Measurements from ENCODE around the gene TET1.
A peak's percentile ranks its signal among the peaks of the same experiment; 100 is the strongest.
"Not testable (repeated sequence)": the region's sequence is repeated elsewhere in the genome, so short reads cannot be mapped to it uniquely, and the experiment has no call there.

Gene TET1

DNA sequence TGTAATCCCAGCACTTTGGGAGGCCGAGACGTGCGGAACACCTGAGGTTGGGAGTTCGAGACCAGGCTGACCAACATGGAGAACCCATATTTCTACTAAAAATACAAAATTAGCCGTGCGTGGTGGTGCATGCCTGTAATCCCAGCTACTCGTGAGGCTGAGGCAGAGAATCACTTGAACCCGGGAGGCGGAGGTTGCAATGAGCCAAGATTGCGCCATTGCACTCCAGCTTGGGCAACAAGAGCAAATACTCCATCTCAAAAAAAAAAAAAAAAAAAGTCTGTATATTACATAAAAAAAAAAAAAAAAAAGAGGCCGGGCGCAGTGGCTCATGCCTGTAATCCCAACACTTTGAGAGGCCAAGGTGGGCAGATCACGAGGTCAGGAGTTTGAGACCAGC is 152.9 kb downstream of the TET1 start:
- not testable (repeated sequence) for DNase-seq (ENCODE audit: low spot score)

DNA sequence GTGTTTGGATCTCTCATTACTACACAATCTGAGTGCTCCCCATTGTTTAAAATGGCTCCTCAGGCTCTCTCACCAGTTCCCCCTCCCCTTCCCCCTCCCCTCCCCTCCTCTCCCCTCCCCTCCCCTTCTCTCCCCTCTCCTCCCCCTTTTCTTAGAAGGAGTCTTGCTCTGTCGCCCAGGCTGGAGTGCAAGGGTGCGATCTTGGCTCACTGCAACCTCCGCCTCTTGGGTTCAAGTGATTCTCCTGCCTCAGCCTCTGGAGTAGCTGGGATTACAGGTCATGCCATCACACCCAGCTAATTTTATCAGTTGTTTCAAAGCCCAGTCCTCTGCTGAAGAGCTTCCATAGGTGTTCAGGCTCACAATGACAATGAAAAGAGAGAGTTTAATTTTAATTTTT is 157.3 kb downstream of the TET1 start:
- no peak for DNase-seq (ENCODE audit: low spot score)

DNA sequence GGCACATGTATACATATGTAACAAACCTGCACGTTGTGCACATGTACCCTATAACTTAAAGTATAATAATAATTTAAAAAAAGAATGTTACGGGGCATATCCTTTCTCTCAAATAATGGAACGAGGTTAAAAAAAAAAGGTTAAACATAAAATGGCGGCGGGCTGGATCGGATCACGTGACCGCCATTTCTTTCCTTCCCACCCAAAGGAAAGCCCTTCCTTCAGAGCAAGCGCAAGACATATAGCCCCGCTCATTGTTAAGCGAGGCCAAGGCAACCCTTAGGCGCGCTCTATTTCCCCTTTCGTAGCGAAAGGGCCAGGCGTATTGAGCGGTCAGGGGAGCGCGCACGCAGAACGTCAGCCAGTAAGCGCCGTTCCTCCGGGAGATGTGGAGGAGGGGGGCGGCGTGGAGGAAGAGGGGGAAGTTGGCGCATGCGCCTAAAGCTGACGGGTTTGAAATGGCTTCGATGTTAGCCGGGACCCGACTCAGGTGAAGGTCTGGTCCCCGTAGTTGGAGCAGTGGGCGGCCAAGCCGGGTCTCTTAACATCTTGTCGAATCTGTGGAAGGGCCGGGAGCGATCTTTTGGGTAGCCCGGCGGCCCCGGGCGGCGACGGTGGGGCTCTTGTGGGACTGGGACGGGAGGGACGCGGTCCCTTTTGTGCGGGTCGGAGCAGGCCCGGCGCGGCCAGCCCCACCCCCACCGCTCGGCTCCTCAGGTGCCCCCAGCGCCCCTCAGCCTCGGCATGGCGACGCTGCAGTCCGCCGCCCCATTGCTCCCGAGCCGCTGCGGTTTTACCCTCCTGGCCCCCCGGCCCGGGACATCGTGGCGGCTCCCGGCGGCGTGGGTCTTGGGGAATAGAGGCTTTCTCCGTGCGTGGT is 160.9 kb downstream of the TET1 start, which contains the start of gene CCAR1:
Gene CCAR1 (plus strand): TSS at position 447 of the 880 bp plus-strand sequence. CDS start 1,266 bp downstream, outside the sequence.
- DNase-seq (ENCODE audit: low spot score): peak; percentile 94

DNA sequence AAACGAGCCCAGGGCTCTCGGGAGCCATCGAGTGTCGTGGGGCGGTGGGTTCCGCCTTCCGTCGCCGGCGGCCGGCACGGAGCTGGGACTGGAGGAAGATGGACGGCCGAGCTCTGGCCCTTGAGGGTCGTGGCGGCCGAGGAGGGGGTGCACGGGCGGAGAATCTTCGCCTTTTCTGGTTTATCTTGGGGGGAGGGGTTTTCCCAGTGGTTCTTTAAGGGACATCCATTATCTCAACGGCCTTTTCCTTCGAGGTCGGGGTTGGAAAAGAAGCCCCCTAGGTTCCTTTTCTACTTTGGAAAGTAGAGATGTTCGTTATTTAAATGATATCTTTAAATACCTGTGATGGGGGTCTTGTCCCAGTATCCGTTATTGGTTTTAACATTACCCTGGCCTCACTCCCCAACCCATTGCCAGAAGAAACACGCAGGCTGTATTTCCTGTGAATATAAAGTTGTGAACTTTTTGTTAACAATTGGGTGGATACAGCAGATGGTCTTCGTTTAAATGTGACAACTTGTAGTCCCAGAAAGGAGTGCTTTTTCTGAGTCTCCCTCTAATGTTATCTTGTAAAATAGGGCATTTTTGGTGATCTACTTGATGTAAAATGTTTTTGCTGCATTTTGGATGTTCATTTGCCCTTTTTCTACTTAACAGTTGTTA is 161.7 kb downstream of the TET1 start:
- peak; percentile 18 for DNase-seq (ENCODE audit: low spot score)

DNA sequence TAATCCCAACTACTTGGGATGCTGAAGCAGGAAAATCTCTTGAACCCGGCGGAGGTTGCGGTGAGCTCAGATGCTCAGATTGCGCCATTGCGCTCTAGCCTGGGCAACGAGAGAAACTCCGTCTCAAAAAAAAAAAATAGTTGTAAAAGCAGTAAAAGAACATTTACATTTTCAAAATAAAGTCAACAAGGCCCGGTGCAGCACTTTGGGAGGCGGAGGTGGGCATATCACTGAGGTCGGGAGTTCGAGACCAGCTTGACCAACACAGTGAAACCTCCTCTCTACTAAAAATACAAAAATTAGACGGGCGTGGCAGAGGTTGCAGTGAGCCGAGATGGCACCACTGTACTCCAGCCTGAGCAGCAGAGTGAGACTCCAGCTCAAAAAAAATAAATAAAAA is 164.9 kb downstream of the TET1 start:
- no peak for DNase-seq (ENCODE audit: low spot score)

DNA sequence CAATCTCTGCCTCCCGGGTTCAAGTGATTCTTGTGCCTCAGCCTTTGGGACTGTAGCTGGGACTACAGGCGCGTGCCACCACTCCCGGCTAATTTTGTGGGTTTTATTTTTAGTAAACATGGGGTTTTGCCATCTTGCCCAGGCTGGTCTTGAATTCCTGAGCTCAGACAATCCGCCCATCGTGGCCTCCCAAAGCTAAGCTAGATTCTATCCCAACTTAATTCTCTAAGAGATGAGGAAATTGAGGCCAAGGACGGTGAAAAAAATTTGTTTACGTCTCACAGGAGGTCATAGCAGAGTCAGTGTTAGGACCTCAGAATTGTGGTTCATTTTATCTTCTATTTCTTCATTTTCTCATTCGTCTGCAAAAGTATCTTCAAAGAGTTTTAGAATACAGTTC is 167.0 kb downstream of the TET1 start:
- DNase-seq (ENCODE audit: low spot score): no peak

DNA sequence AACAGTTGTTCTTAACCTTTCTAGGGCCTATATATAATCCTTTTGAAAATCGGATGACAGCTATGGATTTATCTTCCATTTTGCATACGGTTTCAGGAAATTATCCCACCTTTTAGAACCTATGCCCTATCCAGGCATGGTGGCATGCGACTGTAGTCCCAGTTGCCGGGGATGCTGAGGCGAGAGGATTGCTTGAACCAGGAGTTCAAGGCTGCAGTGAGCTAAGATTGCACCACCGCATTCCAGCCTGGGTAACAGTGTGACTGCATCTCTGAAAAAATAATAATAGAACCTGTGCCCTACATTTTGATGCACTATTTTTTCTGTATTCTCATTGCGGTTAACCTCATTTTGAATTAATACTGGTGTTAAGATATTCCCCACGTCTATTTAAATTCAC is 172.5 kb downstream of the TET1 start:
- no peak for DNase-seq (ENCODE audit: low spot score)

DNA sequence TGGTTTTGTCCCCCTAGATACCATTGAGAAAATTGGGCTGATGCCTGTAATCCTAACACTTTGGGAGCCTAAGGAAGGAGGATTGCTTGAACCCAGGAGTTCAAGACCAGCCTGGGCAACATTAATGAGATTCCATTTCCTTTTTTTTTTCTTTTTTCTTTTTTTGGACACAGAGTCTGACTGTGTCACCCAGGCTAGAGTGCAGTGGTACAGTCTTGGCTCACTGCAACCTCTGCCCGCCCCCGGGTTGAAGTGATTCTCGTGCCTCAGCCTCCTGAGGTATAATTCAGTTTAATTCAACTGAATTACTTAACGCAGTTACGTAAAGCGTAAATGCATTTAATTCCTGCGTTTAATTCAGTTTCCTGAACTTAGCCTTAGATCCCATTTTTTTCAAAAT is 174.2 kb downstream of the TET1 start:
- no peak for DNase-seq (ENCODE audit: low spot score)

DNA sequence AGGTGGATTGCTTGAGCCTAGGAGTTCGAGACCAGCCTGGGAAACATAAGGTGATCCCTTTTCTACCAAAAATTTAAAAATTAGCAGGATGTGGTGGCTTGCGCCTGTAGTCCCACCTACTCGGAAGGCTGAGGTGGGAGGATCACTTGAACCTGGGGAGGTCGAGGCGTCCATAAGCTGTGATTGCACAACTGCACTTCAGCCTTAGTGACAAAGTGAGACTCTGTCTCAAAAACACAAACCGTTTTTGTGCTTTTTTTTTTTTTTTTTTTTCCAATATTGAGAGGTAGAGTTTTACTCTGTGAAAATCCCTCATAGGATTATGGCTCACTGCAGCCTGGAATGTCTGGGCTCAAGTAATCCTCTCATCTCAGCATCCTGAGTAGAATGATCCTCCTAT is 175.0 kb downstream of the TET1 start:
- DNase-seq (ENCODE audit: low spot score): no peak

DNA sequence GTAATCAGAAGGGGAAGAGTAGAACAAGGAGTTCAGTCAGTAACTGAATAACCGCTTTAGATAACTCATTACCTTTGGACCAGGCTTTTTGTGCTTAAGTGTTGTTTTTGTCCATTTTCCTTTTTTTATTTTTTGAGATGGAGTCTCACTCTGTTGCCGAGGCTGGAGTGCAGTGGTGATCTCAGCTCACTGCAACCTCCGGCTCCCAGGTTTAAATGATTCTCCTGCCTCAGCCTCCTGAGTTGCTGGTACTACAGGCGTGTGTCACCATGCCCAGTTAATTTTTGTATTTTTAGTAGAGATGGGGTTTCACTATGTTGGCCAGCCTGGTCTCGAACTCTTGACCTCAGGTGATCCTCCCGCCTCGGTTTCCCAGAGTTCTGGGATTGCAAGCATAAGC is 175.6 kb downstream of the TET1 start:
- DNase-seq (ENCODE audit: low spot score): not testable (repeated sequence)

DNA sequence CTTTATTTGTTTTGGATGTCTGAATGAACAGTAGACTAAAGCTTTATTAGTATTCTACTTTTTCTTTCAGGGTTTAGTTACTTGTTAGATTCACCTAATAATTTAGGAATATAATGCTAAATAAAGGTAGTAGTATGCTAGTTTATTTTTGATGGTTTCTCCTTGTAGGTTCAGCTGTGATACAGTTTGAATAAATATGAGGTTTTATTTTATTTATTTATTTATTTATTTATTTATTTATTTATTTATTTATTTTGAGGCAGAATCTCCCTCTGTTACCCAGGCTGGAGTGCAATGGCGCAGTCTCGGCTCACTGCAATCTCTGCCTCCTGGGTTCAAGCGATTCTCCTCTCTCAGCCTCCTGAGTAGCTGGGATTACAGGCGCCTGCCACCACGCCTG is 180.5 kb downstream of the TET1 start:
- not testable (repeated sequence) for DNase-seq (ENCODE audit: low spot score)

DNA sequence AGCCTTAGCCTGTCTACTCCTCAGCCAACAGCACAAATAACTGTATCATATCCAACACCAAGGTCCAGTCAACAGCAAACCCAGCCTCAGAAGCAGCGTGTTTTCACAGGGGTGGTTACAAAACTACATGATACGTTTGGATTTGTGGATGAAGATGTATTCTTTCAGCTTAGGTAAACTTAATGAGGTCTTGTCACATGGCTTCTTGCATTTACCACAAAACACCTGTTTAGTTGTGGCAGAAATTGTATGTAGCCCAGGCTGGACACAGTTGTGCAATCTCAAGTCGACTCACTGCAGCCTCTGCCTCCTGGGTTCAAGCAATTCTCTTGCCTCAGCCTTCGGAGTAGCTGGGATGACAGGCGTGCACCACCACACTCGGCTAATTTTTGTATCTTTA is 182.3 kb downstream of the TET1 start:
- no peak for DNase-seq (ENCODE audit: low spot score)
